GM23338 (cell line): ENCODE measurements around the gene XYLT1. TPM values are rescaled to one million over a fixed set of nuclear protein-coding genes. Genes with fewer than 3 reads are reported as not detected.

Experiments used
- ATAC-seq: fragments of 200-7000 bp; cut with Tn5 transposase; 3 replicates; pipeline ENCODE4 v1.9.1; 2020
- DNase-seq: peaks from one replicate; pipeline ENCODE4 v3.0.0-alpha.2; 2015; ENCODE audit warnings: low spot score
- H2AFZ ChIP-seq: fragments of 200-600 bp; sonication (generic); 2 replicates; pipeline ENCODE4 v1.8.0; 2016; ENCODE audit warnings: antibody characterized with exemption, mild to moderate bottlenecking, moderate library complexity
- H3F3A ChIP-seq: fragments of 200-600 bp; sonication (generic); replicated peaks from 2 replicates; pipeline ENCODE4 v1.8.0; 2017; ENCODE audit warnings: antibody characterized with exemption, mixed run types, low read depth
- H3K27ac ChIP-seq: fragments of 200-600 bp; sonication (generic); 2 replicates; pipeline ENCODE4 v1.6.1; 2016; ENCODE audit warnings: low read depth
- H3K27me3 ChIP-seq: fragments of 200-600 bp; sonication (generic); 2 replicates; pipeline ENCODE4 v1.8.0; 2016; ENCODE audit warnings: mild to moderate bottlenecking, mixed run types, moderate library complexity; ENCODE audit not compliant: insufficient read depth
- H3K36me3 ChIP-seq: fragments of 200-600 bp; sonication (generic); 2 replicates; pipeline ENCODE4 v1.8.0; 2016; ENCODE audit warnings: mild to moderate bottlenecking; ENCODE audit not compliant: insufficient read depth
- H3K4me1 ChIP-seq: fragments of 200-600 bp; sonication (generic); 2 replicates; pipeline ENCODE4 v1.8.0; 2016; ENCODE audit warnings: mild to moderate bottlenecking, moderate library complexity; ENCODE audit not compliant: insufficient read depth
- H3K4me2 ChIP-seq: fragments of 200-600 bp; sonication (generic); 2 replicates; pipeline ENCODE4 v1.7.1; 2017; ENCODE audit warnings: mixed run types
- H3K4me3 ChIP-seq: fragments of 200-600 bp; sonication (generic); 2 replicates; pipeline ENCODE4 v1.6.1; 2016; ENCODE audit warnings: mixed run types
- H3K79me2 ChIP-seq: fragments of 200-600 bp; sonication (generic); replicated peaks from 2 replicates; pipeline ENCODE4 v1.8.0; 2017; ENCODE audit warnings: mild to moderate bottlenecking; ENCODE audit not compliant: insufficient read depth
- H3K9me2 ChIP-seq: fragments of 200-600 bp; sonication (generic); 2 replicates; pipeline ENCODE4 v1.8.0; 2017; ENCODE audit not compliant: insufficient read depth
- H4K20me1 ChIP-seq: fragments of 200-600 bp; sonication (generic); replicated peaks from 2 replicates; pipeline ENCODE4 v1.8.0; 2017; ENCODE audit warnings: mild to moderate bottlenecking; ENCODE audit not compliant: insufficient read depth
- H3K27ac Mint-ChIP-seq: 2 replicates; pipeline ENCODE4 v1.8.0; 2020; ENCODE audit warnings: inconsistent platforms, mild to moderate bottlenecking, moderate library complexity, mixed read lengths
- H3K27me3 Mint-ChIP-seq: 3 replicates; pipeline ENCODE4 v1.8.0; 2022; ENCODE audit warnings: low read depth, mild to moderate bottlenecking, moderate library complexity, mixed read lengths, inconsistent platforms; ENCODE audit not compliant: insufficient read depth, poor library complexity
- H3K36me3 Mint-ChIP-seq: 3 replicates; pipeline ENCODE4 v1.8.0; 2021; ENCODE audit warnings: low read depth, mild to moderate bottlenecking, inconsistent platforms, moderate library complexity, mixed read lengths
- H3K4me1 Mint-ChIP-seq: 3 replicates; pipeline ENCODE4 v1.8.0; 2020; ENCODE audit warnings: mild to moderate bottlenecking, inconsistent platforms, mixed read lengths
- H3K4me3 Mint-ChIP-seq: 3 replicates; pipeline ENCODE4 v1.8.0; 2021; ENCODE audit warnings: moderate library complexity, mild to moderate bottlenecking, inconsistent platforms, mixed read lengths
- H3K9me3 Mint-ChIP-seq: 3 replicates; pipeline ENCODE4 v1.8.0; 2020; ENCODE audit warnings: moderate library complexity, mild to moderate bottlenecking, inconsistent platforms, mixed read lengths
- CREB1 ChIP-seq: fragments of 250-450 bp; sonication (Bioruptor Pico); IDR thresholded peaks from 2 replicates; pipeline ENCODE4 v1.5.0; 2020; ENCODE audit warnings: low read depth, mild to moderate bottlenecking, moderate library complexity
- CTCF ChIP-seq, 2 experiments: fragments of 200-600 bp in 1 of 2; sonication (generic) in 1 of 2; conservative IDR thresholded peaks; 2 replicates each; pipeline versions ENCODE4 v1.5.1 to v1.6.1; 2016 to 2017; ENCODE audit warnings: antibody characterized with exemption in 2 of 2, low read depth in 2 of 2, mild to moderate bottlenecking in 2 of 2, moderate library complexity in 1 of 2
- ETS1 ChIP-seq: IDR thresholded peaks from 2 replicates; pipeline ENCODE4 v1.6.1; 2016; ENCODE audit warnings: antibody characterized with exemption
- JUNB ChIP-seq: IDR thresholded peaks from one replicate; pipeline ENCODE4 v1.6.1; 2016; ENCODE audit warnings: antibody characterized with exemption; ENCODE audit not compliant: unreplicated experiment
- NANOG ChIP-seq: IDR thresholded peaks from 2 replicates; pipeline ENCODE4 v1.6.1; 2016; ENCODE audit warnings: antibody characterized with exemption, borderline replicate concordance
- POLR2AphosphoS5 ChIP-seq: IDR thresholded peaks from 2 replicates; pipeline ENCODE4 v1.6.1; 2016; ENCODE audit warnings: antibody characterized with exemption, low read depth
- STAT1 ChIP-seq: IDR thresholded peaks from one replicate; pipeline ENCODE4 v1.6.1; 2016; ENCODE audit warnings: antibody characterized with exemption; ENCODE audit not compliant: unreplicated experiment
- ZNF331 ChIP-seq: fragments of 250-450 bp; sonication (Bioruptor Pico); IDR thresholded peaks from 2 replicates; pipeline ENCODE4 v1.5.0; 2020; ENCODE audit warnings: low read depth, mild to moderate bottlenecking, moderate library complexity
- ZNF462 ChIP-seq: fragments of 250-450 bp; sonication (Bioruptor Pico); IDR thresholded peaks from 2 replicates; pipeline ENCODE4 v1.5.0; 2020; ENCODE audit warnings: mild to moderate bottlenecking, moderate library complexity
- polyA plus RNA-seq: library from polyadenylated mRNA; unstranded; fragments of >200 nt; fragmentation: Nextera tagmentation; extraction: Ambion mirVana; gene quantifications from 2 replicates; pipeline ENCODE4 v1.2.1, GENCODE V29; 2016
- total RNA-seq: library from RNA; depleted of rRNA; stranded (reverse); fragments of >200 nt; shearing (Covaris generic); gene quantifications from 2 replicates; pipeline ENCODE4 v1.2.3, GENCODE V29; 2014

Gene XYLT1
- total and polyA plus RNA-seq, 2 experiments from 2014 or later, result 3.5 to 24.7 TPM

- Histone ChIP-seq H3K27me3 (no peaks in the 10 kb centered on the region), H4K20me1 (no peaks in the 10 kb centered on the region; the same call in 1 of the 2 replicates), H3K79me2 (no peaks in the 10 kb centered on the region), H3K4me2 (no peak overlapping the region), H3K4me3 (no peak overlapping the region), H3K27ac (no peak overlapping the region), H2AFZ (no peak overlapping the region), H3F3A (no peaks in the 10 kb centered on the region), H3K36me3 (no peaks in the 10 kb centered on the region), H3K9me2 (no peaks in the 10 kb centered on the region; the same call in 1 of the 2 replicates), H3K4me1 (peaks cover 8% of the 10 kb centered on the region)
- Mint-ChIP-seq H3K4me1 (no peaks in the 10 kb centered on the region), H3K4me3 (no peak overlapping the region), H3K36me3 (peaks cover 3% of the 10 kb centered on the region; the same call in 1 of the 3 replicates), H3K9me3 (no peaks in the 10 kb centered on the region), H3K27ac (no peak overlapping the region), H3K27me3 (peaks cover 4% of the 10 kb centered on the region)
- no peak for DNase-seq
- no peak for ATAC-seq
- TF ChIP-seq ZNF462 (CRISPR knock-in tag) (no peak), ZNF331 (no peak), POLR2AphosphoS5 (no peak), NANOG (no peak), CREB1 (no peak), JUNB (no peak)
Measured at GRCh38 chr16:17133851-17134250, 336.9 kb downstream of the XYLT1 start.

GRCh38 chr16:17131351-17131750 is 339.4 kb downstream of the XYLT1 start:
- no peak overlapping the region for H3K4me3 Mint-ChIP-seq
- no peak for TF ChIP-seq STAT1
- no peak for TF ChIP-seq CREB1
- no peak for TF ChIP-seq ETS1
- TF ChIP-seq CTCF (conservative IDR thresholded peaks at IDR 0.05; ENCODE audit: low read depth in 2 of 2), result peak; percentile 50 to 58
- no peaks in the 10 kb centered on the region; the same call in 1 of the 2 replicates for H4K20me1 ChIP-seq
- H3K4me3 ChIP-seq, result no peak overlapping the region
- DNase-seq, result peak; percentile 72
- no peaks in the 10 kb centered on the region; the same call in 1 of the 2 replicates for H3K9me2 ChIP-seq
- no peak overlapping the region for H3K4me2 ChIP-seq
- no peak overlapping the region for H2AFZ ChIP-seq
- H3K4me1 Mint-ChIP-seq, result no peaks in the 10 kb centered on the region
- H3K27ac Mint-ChIP-seq, result no peak overlapping the region
- ATAC-seq, result peak; percentile 70
- no peaks in the 10 kb centered on the region for H3F3A ChIP-seq
- H3K36me3 ChIP-seq, result peaks cover 7% of the 10 kb centered on the region
- H3K36me3 Mint-ChIP-seq, result peaks cover 19% of the 10 kb centered on the region
- H3K4me1 ChIP-seq, result peaks cover 8% of the 10 kb centered on the region
- H3K79me2 ChIP-seq, result no peaks in the 10 kb centered on the region
- H3K27ac ChIP-seq, result no peak overlapping the region
- no peaks in the 10 kb centered on the region for H3K27me3 ChIP-seq
- no peaks in the 10 kb centered on the region for H3K9me3 Mint-ChIP-seq
- peaks cover 4% of the 10 kb centered on the region for H3K27me3 Mint-ChIP-seq
